ENCODE measurements around the gene CHTF8. TPM values are rescaled to one million over a fixed set of nuclear protein-coding genes. Genes with fewer than 3 reads are reported as not detected.
"Not testable (repeated sequence)": the region's sequence is repeated elsewhere in the genome, so short reads cannot be mapped to it uniquely, and the experiment has no call there.

Gene CHTF8
- total RNA-seq, 1 donor from 2014 or later: 169 TPM

DNA sequence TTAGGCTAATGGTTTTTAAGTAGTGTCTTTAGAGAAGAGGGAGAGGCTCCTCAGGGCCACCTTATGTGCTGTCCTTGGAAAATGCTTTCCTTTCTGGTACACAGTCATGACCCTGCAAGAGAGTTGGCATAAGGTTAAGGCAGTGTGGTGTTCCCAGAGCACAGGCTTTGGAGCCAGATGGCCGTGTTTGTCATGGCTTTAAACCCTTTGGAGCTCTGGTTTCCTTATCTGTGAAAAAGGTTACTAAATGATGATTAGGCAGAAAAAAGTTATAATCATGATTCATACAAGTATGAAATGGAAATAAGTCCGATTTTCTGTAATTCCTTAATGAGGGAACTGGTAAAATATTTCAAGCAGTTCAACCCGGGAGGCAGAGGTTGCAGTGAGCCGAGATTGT, 13.3 kb upstream of the CHTF8 start:
- TF ChIP-seq, protein P1, sequence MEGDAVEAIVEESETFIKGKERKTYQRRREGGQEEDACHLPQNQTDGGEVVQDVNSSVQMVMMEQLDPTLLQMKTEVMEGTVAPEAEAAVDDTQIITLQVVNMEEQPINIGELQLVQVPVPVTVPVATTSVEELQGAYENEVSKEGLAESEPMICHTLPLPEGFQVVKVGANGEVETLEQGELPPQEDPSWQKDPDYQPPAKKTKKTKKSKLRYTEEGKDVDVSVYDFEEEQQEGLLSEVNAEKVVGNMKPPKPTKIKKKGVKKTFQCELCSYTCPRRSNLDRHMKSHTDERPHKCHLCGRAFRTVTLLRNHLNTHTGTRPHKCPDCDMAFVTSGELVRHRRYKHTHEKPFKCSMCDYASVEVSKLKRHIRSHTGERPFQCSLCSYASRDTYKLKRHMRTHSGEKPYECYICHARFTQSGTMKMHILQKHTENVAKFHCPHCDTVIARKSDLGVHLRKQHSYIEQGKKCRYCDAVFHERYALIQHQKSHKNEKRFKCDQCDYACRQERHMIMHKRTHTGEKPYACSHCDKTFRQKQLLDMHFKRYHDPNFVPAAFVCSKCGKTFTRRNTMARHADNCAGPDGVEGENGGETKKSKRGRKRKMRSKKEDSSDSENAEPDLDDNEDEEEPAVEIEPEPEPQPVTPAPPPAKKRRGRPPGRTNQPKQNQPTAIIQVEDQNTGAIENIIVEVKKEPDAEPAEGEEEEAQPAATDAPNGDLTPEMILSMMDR (IDR thresholded peaks at IDR 0.05; ENCODE audit: unreplicated experiment): no peak
- Mint-ChIP-seq H3K9me3 (ENCODE audit: unreplicated experiment) (no peaks in the 10 kb centered on the region), H3K4me3 (ENCODE audit: unreplicated experiment) (no peak overlapping the region), H3K27ac (ENCODE audit: unreplicated experiment) (no peak overlapping the region), H3K27me3 (ENCODE audit: unreplicated experiment) (no peaks in the 10 kb centered on the region), H3K36me3 (ENCODE audit: low read depth, unreplicated experiment) (peaks cover 23% of the 10 kb centered on the region), H3K4me1 (ENCODE audit: unreplicated experiment) (no peaks in the 10 kb centered on the region)
- DNase-seq (ENCODE audit: low spot score): no peak

DNA sequence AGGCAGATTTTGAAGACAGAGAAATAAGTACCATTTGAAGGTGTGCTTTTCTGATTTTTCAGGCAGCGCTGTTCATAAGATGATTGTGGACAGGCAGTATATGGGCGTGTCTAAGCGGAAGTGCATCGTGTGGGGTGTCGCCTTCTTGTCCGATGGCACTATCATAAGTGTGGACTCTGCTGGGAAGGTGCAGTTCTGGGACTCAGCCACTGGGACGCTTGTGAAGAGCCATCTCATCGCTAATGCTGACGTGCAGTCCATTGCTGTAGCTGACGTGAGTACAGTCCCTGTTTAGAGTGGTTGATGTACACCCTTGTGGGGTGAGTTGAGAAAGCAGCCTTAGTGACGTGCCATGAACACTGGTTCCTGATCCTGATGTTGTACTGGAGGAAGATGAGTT, 10.7 kb upstream of the CHTF8 start:
- H3K27ac Mint-ChIP-seq (ENCODE audit: unreplicated experiment): no peak overlapping the region
- peak overlapping the region; percentile 8 for H3K4me3 Mint-ChIP-seq (ENCODE audit: unreplicated experiment)
- no peaks in the 10 kb centered on the region for H3K27me3 Mint-ChIP-seq (ENCODE audit: unreplicated experiment)
- H3K4me1 Mint-ChIP-seq (ENCODE audit: unreplicated experiment): no peaks in the 10 kb centered on the region
- DNase-seq (ENCODE audit: low spot score): peak; percentile 15
- H3K36me3 Mint-ChIP-seq (ENCODE audit: low read depth, unreplicated experiment): peaks cover 31% of the 10 kb centered on the region
- H3K9me3 Mint-ChIP-seq (ENCODE audit: unreplicated experiment): no peaks in the 10 kb centered on the region
- TF ChIP-seq, protein P1 (IDR thresholded peaks at IDR 0.05; ENCODE audit: unreplicated experiment): no peak

GRCh38 chr16:69141936-69142335, 9.5 kb upstream of the CHTF8 start:
- DNase-seq (ENCODE audit: low spot score): no peak
- Mint-ChIP-seq H3K27ac (ENCODE audit: unreplicated experiment) (no peak overlapping the region), H3K9me3 (ENCODE audit: unreplicated experiment) (no peaks in the 10 kb centered on the region), H3K4me1 (ENCODE audit: unreplicated experiment) (no peaks in the 10 kb centered on the region), H3K27me3 (ENCODE audit: unreplicated experiment) (no peaks in the 10 kb centered on the region), H3K36me3 (ENCODE audit: low read depth, unreplicated experiment) (peaks cover 36% of the 10 kb centered on the region), H3K4me3 (ENCODE audit: unreplicated experiment) (no peak overlapping the region)
- TF ChIP-seq, protein P1 (IDR thresholded peaks at IDR 0.05; ENCODE audit: unreplicated experiment): no peak

- Mint-ChIP-seq H3K36me3 (ENCODE audit: low read depth, unreplicated experiment) (peaks cover 36% of the 10 kb centered on the region), H3K9me3 (ENCODE audit: unreplicated experiment) (no peaks in the 10 kb centered on the region), H3K4me3 (ENCODE audit: unreplicated experiment) (no peak overlapping the region), H3K27ac (ENCODE audit: unreplicated experiment) (no peak overlapping the region), H3K4me1 (ENCODE audit: unreplicated experiment) (no peaks in the 10 kb centered on the region), H3K27me3 (ENCODE audit: unreplicated experiment) (no peaks in the 10 kb centered on the region)
- DNase-seq (ENCODE audit: low spot score): no peak
- TF ChIP-seq, protein P1 (IDR thresholded peaks at IDR 0.05; ENCODE audit: unreplicated experiment): no peak
Measured at GRCh38 chr16:69141014-69141413, 8.6 kb upstream of the CHTF8 start.

GRCh38 chr16:69139464-69139863, 7.1 kb upstream of the CHTF8 start:
- H3K4me1 Mint-ChIP-seq (ENCODE audit: unreplicated experiment); DNase-seq (ENCODE audit: low spot score); H3K9me3 Mint-ChIP-seq (ENCODE audit: unreplicated experiment); H3K27ac Mint-ChIP-seq (ENCODE audit: unreplicated experiment); H3K27me3 Mint-ChIP-seq (ENCODE audit: unreplicated experiment); H3K4me3 Mint-ChIP-seq (ENCODE audit: unreplicated experiment): not testable (repeated sequence)
- H3K36me3 Mint-ChIP-seq (ENCODE audit: low read depth, unreplicated experiment): peaks cover 33% of the 10 kb centered on the region

DNA sequence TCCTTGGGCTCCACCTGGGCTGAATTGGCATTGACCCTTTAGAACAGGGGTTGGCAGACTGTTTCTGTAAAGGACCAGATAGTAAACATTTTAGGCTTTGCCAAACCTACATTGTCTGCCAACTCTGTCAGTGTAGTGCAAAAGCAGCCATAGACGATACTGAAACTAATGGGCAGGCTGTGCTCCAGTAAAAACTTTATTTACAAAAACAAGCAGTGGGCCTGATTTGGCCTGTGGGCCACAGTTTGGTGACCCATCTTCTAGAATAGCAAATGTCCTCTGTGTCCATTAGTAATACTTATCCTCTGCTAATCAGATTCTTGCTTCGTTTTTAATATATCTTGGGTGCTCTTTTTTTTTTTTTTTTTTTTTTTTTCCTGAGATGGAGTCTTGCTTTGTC, 6.2 kb upstream of the CHTF8 start:
- TF ChIP-seq, protein P1 (IDR thresholded peaks at IDR 0.05; ENCODE audit: unreplicated experiment): no peak
- Mint-ChIP-seq H3K4me3 (ENCODE audit: unreplicated experiment) (no peak overlapping the region), H3K36me3 (ENCODE audit: low read depth, unreplicated experiment) (peaks cover 30% of the 10 kb centered on the region), H3K9me3 (ENCODE audit: unreplicated experiment) (no peaks in the 10 kb centered on the region), H3K4me1 (ENCODE audit: unreplicated experiment) (peaks cover 7% of the 10 kb centered on the region), H3K27ac (ENCODE audit: unreplicated experiment) (peak overlapping the region; percentile 3), H3K27me3 (ENCODE audit: unreplicated experiment) (no peaks in the 10 kb centered on the region)
- DNase-seq (ENCODE audit: low spot score): no peak

All from endothelial cell (in vitro differentiated cells).